ENCODE measurements around the gene RASA3.
"Not testable (repeated sequence)": the region's sequence is repeated elsewhere in the genome, so short reads cannot be mapped to it uniquely, and the experiment has no call there.

RASA3 gene

GRCh38 chr13:113991191-113991669 is 141.2 kb downstream of the RASA3 start:
- no peak for DNase-seq (ENCODE audit: low read depth, low spot score)

- DNase-seq (ENCODE audit: low read depth, low spot score) = no peak
Measured at GRCh38 chr13:113990321-113990837, 142.0 kb downstream of the RASA3 start.

GRCh38 chr13:113989585-113990300 is 142.7 kb downstream of the RASA3 start:
- DNase-seq (ENCODE audit: low read depth, low spot score) = no peak

GRCh38 chr13:113988859-113989258 is 143.6 kb downstream of the RASA3 start:
- not testable (repeated sequence) for DNase-seq (ENCODE audit: low read depth, low spot score)

GRCh38 chr13:113982296-113982661 is 150.1 kb downstream of the RASA3 start:
- DNase-seq (ENCODE audit: low read depth, low spot score) = no peak

GRCh38 chr13:113981611-113982295 is 150.7 kb downstream of the RASA3 start:
- DNase-seq (ENCODE audit: low read depth, low spot score) = no peak

GRCh38 chr13:113981194-113981605 is 151.2 kb downstream of the RASA3 start:
- DNase-seq (ENCODE audit: low read depth, low spot score) = no peak

GRCh38 chr13:113980489-113981064 is 151.8 kb downstream of the RASA3 start:
- no peak for DNase-seq (ENCODE audit: low read depth, low spot score)

GRCh38 chr13:113979791-113980471 is 152.5 kb downstream of the RASA3 start:
- DNase-seq (ENCODE audit: low read depth, low spot score) = no peak

GRCh38 chr13:113978741-113979481 is 153.5 kb downstream of the RASA3 start:
- no peak for DNase-seq (ENCODE audit: low read depth, low spot score)

GRCh38 chr13:113977976-113978375 is 154.4 kb downstream of the RASA3 start:
- DNase-seq (ENCODE audit: low read depth, low spot score) = no peak

- no peak for DNase-seq (ENCODE audit: low read depth, low spot score)
Measured at GRCh38 chr13:113976711-113977684, 155.4 kb downstream of the RASA3 start.

GRCh38 chr13:113975416-113975815 is 157.0 kb downstream of the RASA3 start:
- DNase-seq (ENCODE audit: low read depth, low spot score) = no peak

- DNase-seq (ENCODE audit: low read depth, low spot score) = no peak
Measured at GRCh38 chr13:113974304-113975281, 157.8 kb downstream of the RASA3 start.

- no peak for DNase-seq (ENCODE audit: low read depth, low spot score)
Measured at GRCh38 chr13:113973218-113974164, 158.9 kb downstream of the RASA3 start, which contains the start of gene C13orf46. Gene C13orf46 (minus strand): TSS chr13:113974076. CDS start chr13:113973997, 79 bp downstream.

GRCh38 chr13:113972451-113973217 is 159.8 kb downstream of the RASA3 start:
- DNase-seq (ENCODE audit: low read depth, low spot score) = no peak
